Fibroblast of mammary gland (primary cell): Measurements from ENCODE around the gene ACSF2.

Experiments
- DNase-seq: peaks from one replicate; pipeline ENCODE4 v3.0.0-alpha.2; 2010; ENCODE audit warnings: low read depth
- H3K4me3 ChIP-seq: 2 replicates; pipeline ENCODE4 v1.5.1; 2011; ENCODE audit warnings: low read depth, mild to moderate bottlenecking, low read length, moderate library complexity; ENCODE audit not compliant: control insufficient read depth
- TF ChIP-seq, protein P1 (sequence below): conservative IDR thresholded peaks from 2 replicates; pipeline ENCODE4 v1.5.1; 2011; ENCODE audit warnings: low read depth, low read length, inconsistent platforms; ENCODE audit not compliant: control insufficient read depth, insufficient read depth

Gene ACSF2

DNA sequence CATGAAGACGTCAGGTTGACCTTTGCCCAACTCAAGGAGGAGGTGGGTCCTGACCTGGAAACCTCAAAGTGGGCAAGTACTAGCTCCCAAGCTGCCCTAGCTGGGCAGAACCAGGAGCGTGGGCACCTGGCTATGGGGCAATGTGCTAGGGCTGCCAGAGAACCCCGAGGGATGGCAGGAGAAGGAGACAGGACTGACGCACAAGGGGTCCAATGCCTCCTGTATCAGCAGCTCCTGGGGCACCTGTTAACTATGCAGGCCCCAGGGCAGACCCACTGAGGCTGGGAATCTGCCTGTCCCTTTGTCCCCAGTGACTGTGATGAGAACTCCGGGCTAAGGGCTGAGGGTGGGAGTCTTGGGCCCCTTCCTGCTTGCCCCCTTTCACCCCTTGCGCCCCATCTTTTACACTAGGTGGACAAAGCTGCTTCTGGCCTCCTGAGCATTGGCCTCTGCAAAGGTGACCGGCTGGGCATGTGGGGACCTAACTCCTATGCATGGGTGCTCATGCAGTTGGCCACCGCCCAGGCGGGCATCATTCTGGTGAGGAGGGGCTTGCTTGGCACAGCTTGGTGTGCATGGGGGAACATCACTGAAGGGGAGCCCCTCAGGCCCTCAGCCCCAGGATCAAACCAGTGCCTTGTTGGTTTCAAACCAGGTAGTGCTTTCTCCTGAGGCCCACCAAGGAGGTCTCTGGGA lies 35.0 kb downstream of the ACSF2 start:
- H3K4me3 ChIP-seq = no peak overlapping the region
- no peak for DNase-seq
- TF ChIP-seq, protein P1, sequence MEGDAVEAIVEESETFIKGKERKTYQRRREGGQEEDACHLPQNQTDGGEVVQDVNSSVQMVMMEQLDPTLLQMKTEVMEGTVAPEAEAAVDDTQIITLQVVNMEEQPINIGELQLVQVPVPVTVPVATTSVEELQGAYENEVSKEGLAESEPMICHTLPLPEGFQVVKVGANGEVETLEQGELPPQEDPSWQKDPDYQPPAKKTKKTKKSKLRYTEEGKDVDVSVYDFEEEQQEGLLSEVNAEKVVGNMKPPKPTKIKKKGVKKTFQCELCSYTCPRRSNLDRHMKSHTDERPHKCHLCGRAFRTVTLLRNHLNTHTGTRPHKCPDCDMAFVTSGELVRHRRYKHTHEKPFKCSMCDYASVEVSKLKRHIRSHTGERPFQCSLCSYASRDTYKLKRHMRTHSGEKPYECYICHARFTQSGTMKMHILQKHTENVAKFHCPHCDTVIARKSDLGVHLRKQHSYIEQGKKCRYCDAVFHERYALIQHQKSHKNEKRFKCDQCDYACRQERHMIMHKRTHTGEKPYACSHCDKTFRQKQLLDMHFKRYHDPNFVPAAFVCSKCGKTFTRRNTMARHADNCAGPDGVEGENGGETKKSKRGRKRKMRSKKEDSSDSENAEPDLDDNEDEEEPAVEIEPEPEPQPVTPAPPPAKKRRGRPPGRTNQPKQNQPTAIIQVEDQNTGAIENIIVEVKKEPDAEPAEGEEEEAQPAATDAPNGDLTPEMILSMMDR = no peak

DNA sequence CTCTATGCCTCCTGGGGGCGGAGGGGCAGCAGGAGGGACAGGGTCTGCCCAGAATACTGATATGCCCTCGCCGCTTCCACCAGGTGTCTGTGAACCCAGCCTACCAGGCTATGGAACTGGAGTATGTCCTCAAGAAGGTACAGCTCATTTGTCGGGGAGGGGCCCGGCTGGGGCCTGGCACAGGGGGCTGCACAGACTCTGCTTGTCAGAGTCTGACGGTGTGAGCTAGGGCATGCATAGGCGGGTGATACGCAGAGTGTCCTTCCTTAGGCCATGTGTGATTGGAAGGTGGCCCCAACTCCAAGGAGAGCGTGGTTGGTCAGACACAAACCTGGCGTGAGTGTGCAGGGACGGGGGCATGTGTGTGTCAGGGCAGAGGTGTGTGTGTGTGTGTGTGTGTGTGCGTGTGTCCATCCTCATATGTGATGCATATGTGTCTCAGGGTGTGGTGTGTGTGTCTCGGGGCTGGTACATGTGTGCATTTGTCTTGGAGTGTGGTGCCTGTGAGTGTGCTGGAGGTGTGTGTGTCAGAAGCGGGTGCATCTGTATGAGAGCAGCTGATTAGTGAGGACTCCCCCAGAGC lies 35.6 kb downstream of the ACSF2 start:
- TF ChIP-seq, protein P1 = no peak
- no peak for DNase-seq
- no peak overlapping the region for H3K4me3 ChIP-seq

DNA sequence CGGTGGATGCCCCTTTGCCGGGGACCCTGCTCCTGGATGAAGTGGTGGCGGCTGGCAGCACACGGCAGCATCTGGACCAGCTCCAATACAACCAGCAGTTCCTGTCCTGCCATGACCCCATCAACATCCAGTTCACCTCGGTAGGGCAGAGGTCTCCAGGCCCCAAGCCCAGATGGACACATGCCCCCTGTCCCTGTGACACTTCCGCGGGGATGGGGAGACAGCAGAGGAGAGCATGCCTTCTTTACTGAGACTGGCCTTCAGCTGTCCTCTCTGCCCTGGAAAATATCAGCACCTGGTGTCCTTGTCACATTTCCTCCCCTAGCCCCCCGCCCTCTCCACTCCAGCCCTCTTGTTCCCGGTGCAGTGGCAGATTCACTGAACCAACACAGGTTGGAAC lies 36.4 kb downstream of the ACSF2 start:
- no peak overlapping the region for H3K4me3 ChIP-seq
- DNase-seq = no peak
- TF ChIP-seq, protein P1 = no peak

DNA sequence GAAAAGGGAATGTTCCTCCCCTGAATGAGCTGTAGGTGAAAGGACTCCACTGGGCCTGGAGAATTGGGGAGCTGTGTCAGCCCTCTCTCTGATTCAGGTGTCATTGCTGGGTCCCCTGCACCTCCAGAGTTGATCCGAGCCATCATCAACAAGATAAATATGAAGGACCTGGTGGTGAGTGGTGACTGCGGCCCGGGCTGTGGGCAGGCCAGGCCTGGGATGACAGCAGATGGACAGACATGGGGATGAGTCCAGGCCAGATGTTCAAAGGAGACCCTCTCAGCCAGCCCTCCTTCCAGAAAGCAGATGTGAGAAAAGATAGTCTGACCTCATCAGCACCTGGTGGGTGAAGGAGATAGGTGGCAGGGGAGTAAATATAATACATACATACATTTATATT lies 38.1 kb downstream of the ACSF2 start:
- TF ChIP-seq, protein P1 = no peak
- H3K4me3 ChIP-seq = no peak overlapping the region
- no peak for DNase-seq

DNA sequence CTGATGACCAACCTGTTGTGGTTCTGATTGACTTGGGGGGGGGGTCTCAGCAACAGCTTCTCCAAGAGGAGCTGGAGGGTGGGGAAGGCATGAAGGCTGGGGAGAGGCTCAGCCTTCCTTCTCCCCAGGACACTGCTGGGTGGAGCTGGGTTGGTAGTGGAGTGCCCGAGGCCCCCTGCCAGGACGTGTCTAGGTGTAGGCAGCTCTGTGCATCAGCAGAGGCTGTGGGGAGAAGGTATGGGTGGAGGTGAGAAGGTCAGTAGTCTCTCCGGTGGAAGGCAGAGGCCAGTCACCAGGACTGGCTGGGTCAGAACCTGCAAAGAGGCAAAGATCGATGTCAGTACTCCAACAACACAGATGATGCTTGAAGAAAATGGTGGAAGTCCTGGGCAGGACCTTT lies 38.7 kb downstream of the ACSF2 start:
- TF ChIP-seq, protein P1 = no peak
- no peak for DNase-seq
- no peak overlapping the region for H3K4me3 ChIP-seq

DNA sequence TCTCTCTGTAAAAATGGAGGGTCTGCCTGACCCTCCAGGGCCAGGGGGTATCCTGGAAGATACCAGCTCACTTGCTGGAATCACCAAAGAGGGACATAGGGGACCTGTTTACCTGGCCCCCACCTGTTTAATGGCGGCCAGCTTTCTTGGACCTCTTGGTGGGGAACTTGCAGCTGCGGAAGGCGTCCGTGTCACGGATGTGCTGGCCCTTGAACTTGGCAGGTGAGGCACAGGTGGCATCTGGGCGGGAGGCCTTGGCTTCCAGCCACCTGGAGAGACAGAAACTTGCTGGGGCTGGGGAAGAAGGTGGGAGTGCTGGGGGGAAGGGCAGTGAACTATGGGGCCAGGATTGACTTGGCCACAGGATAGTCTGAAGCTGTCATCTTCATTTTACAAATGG lies 39.2 kb downstream of the ACSF2 start:
- TF ChIP-seq, protein P1 = no peak
- no peak for DNase-seq
- H3K4me3 ChIP-seq = no peak overlapping the region
